Panc1 (cell line): ENCODE results near the gene GPR148.

Source experiments
- REST ChIP-seq, 2 experiments: IDR thresholded peaks; 2 replicates each; pipeline ENCODE4 v1.6.1; 2011 to 2012; ENCODE audit warnings: low read depth in 2 of 2, control low read depth in 1 of 2, low read length in 1 of 2, mild to moderate bottlenecking in 1 of 2, moderate library complexity in 1 of 2; ENCODE audit not compliant: insufficient read depth in 1 of 2
- SIN3A ChIP-seq: IDR thresholded peaks from 2 replicates; pipeline ENCODE4 v1.6.1; 2012; ENCODE audit warnings: low read depth, mild to moderate bottlenecking, low read length, moderate library complexity, borderline replicate concordance; ENCODE audit not compliant: insufficient read depth
- TF ChIP-seq, protein P1 (sequence below): fragments of 450-650 bp; IDR thresholded peaks from 2 replicates; pipeline ENCODE4 v1.5.1; 2017; ENCODE audit warnings: mild to moderate bottlenecking

- TF ChIP-seq REST (IDR thresholded peaks at IDR 0.05; ENCODE audit: insufficient read depth in 1 of 2, low read depth in 2 of 2, low read length in 1 of 2) (no peak), SIN3A (no peak)
- TF ChIP-seq, protein P1, sequence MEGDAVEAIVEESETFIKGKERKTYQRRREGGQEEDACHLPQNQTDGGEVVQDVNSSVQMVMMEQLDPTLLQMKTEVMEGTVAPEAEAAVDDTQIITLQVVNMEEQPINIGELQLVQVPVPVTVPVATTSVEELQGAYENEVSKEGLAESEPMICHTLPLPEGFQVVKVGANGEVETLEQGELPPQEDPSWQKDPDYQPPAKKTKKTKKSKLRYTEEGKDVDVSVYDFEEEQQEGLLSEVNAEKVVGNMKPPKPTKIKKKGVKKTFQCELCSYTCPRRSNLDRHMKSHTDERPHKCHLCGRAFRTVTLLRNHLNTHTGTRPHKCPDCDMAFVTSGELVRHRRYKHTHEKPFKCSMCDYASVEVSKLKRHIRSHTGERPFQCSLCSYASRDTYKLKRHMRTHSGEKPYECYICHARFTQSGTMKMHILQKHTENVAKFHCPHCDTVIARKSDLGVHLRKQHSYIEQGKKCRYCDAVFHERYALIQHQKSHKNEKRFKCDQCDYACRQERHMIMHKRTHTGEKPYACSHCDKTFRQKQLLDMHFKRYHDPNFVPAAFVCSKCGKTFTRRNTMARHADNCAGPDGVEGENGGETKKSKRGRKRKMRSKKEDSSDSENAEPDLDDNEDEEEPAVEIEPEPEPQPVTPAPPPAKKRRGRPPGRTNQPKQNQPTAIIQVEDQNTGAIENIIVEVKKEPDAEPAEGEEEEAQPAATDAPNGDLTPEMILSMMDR, result no peak
Observed at GRCh38 chr2:130760754-130761751, 32.2 kb downstream of the GPR148 start.
